MCF 10A (cell line): ENCODE data around the gene ZNF266. TPM values are rescaled to one million over a fixed set of nuclear protein-coding genes. Genes with fewer than 3 reads are reported as not detected.

Source experiments
- BruUV-seq: library from RNA; stranded (reverse); fragments of 400-500 nt; replicated peaks from 2 replicates; lab custom pipeline; 2021; lab: Mats Ljungman, UMichigan
- CTCF ChIA-PET: fragments of 300-600 bp; sonication (Branson Sonifier 250); formaldehyde crosslinking; extraction: SDS; loops from one replicate; lab custom pipeline; 2021; ENCODE audit warnings: antibody characterized with exemption, inconsistent platforms; lab: Yijun Ruan, JAX
- POLR2A ChIA-PET: fragments of 300-600, 350-650 bp; sonication (Branson Sonifier 250); formaldehyde crosslinking; extraction: SDS; loops from one replicate; lab custom pipeline; 2020; ENCODE audit warnings: antibody characterized with exemption, inconsistent platforms; lab: Yijun Ruan, JAX
- DNase-seq: peaks from one replicate; pipeline ENCODE4 v3.0.0-alpha.2; 2018; ENCODE audit not compliant: unreplicated experiment
- H3K27ac Mint-ChIP-seq: one replicate; pipeline ENCODE4 v1.8.0; 2022; ENCODE audit warnings: mild to moderate bottlenecking, low read depth, mixed read lengths; ENCODE audit not compliant: unreplicated experiment
- H3K27me3 Mint-ChIP-seq: one replicate; pipeline ENCODE4 v1.8.0; 2022; ENCODE audit warnings: mixed read lengths; ENCODE audit not compliant: insufficient read depth, unreplicated experiment
- H3K36me3 Mint-ChIP-seq: one replicate; pipeline ENCODE4 v1.8.0; 2022; ENCODE audit warnings: mild to moderate bottlenecking, moderate library complexity, mixed read lengths; ENCODE audit not compliant: insufficient read depth, unreplicated experiment
- H3K4me1 Mint-ChIP-seq: one replicate; pipeline ENCODE4 v1.8.0; 2022; ENCODE audit warnings: mixed read lengths; ENCODE audit not compliant: insufficient read depth, unreplicated experiment
- H3K4me3 Mint-ChIP-seq: one replicate; pipeline ENCODE4 v1.8.0; 2022; ENCODE audit warnings: mild to moderate bottlenecking, moderate library complexity, mixed read lengths; ENCODE audit not compliant: unreplicated experiment
- H3K9me3 Mint-ChIP-seq: one replicate; pipeline ENCODE4 v1.8.0; 2022; ENCODE audit warnings: mixed read lengths; ENCODE audit not compliant: unreplicated experiment
- CTCF ChIP-seq: fragments of 200-600 bp; IDR thresholded peaks from one replicate; pipeline ENCODE4 v1.8.0; 2022; ENCODE audit warnings: antibody characterized with exemption, mild to moderate bottlenecking; ENCODE audit not compliant: unreplicated experiment
- intact Hi-C: fragments of 100-400 bp; cut with micrococcal nuclease; formaldehyde crosslinking; loops from 2 replicates; pipeline ENCODE4 v1.14.1; 2022
- total RNA-seq: library from RNA; stranded (reverse); gene quantifications from 2 replicates; pipeline ENCODE4 v1.2.3, GENCODE V29; 2022

ZNF266 gene
- total RNA-seq, 1 experiment from 2014 or later = 17.0 TPM

DNA sequence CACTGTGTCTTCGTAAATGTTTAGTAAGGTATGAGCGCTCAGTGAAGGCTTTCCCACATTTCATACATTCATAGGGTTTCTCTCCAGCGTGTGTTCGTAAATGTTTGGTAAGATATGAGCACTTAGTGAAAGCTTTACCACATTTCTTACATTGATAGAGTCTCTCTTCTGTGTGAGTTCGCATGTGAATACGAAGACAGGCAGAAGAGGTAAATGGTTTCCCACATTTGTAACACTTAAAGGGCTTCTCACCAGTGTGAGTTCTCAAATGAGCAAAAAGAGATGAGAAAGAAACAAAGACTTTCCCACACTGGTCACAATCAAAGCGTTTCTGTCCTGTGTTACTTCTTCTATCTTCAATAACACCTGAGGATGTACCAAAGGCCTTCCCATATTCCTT, 31.8 kb upstream of the ZNF266 start:
- no TSS peak for BruUV-seq
- DNase-seq = no peak
- H3K4me3 Mint-ChIP-seq = no peak overlapping the region
- no peaks in the 10 kb centered on the region for H3K4me1 Mint-ChIP-seq
- H3K27me3 Mint-ChIP-seq = no peaks in the 10 kb centered on the region
- H3K27ac Mint-ChIP-seq = no peak overlapping the region
- no peak for TF ChIP-seq CTCF
- intact Hi-C loops = no loop called here
- no peaks in the 10 kb centered on the region for H3K36me3 Mint-ChIP-seq
- POLR2A ChIA-PET = no interaction called here
- peaks cover 40% of the 10 kb centered on the region for H3K9me3 Mint-ChIP-seq
- CTCF ChIA-PET = no interaction called here

DNA sequence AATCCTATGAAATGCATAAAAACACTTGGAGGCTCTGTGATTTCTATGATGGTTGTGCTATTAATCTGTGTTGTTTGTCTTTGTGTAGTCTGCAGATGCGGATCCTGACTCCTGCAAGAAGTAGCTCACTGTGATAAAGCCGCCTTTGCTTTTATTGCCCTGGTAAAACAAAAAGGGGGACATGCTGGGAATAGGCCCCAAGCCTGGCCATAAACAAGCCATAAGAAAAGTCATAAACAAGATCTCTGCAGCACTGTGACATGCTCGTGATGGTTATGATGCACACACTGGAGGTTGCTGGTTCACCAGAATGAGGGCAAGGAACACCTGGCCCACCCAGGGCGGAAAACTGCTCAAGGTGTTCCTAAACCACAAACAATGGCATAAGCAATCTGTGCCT, 26.6 kb upstream of the ZNF266 start:
- TF ChIP-seq CTCF = no peak
- intact Hi-C loops = no loop called here
- Mint-ChIP-seq H3K27ac (no peak overlapping the region), H3K4me3 (no peak overlapping the region), H3K27me3 (no peaks in the 10 kb centered on the region), H3K4me1 (no peaks in the 10 kb centered on the region), H3K9me3 (peaks cover 16% of the 10 kb centered on the region), H3K36me3 (no peaks in the 10 kb centered on the region)
- POLR2A ChIA-PET = no interaction called here
- CTCF ChIA-PET = no interaction called here
- BruUV-seq = no TSS peak
- no peak for DNase-seq

- CTCF ChIA-PET = interaction anchor here (0.7 to 2.6 kb wide), 7 partner anchors 9 to 800 kb away, joined by 3 to 11 read pairs (median 4); partner anchors contain the start of gene ZNF266
- Mint-ChIP-seq H3K9me3 (peaks cover 29% of the 10 kb centered on the region), H3K36me3 (no peaks in the 10 kb centered on the region), H3K27me3 (no peaks in the 10 kb centered on the region), H3K4me3 (peak overlapping the region; percentile 69), H3K4me1 (no peaks in the 10 kb centered on the region), H3K27ac (peak overlapping the region; percentile 84)
- intact Hi-C loops = loop anchor here (5.0 kb wide), 1 partner anchor 249 kb away; no protein-coding TSS in a partner anchor
- DNase-seq = no peak
- no peak for TF ChIP-seq CTCF
- no TSS peak for BruUV-seq
- POLR2A ChIA-PET = interaction anchor here (1.9 kb wide), 1 partner anchor 21 kb away, joined by 8 read pairs; the partner anchor contains the start of gene ZNF266
These were observed 20.8 kb upstream of the ZNF266 start for GRCh38 chr19:9456018-9456689.

GRCh38 chr19:9453953-9454352, 18.6 kb upstream of the ZNF266 start:
- no peak overlapping the region for H3K27ac Mint-ChIP-seq
- POLR2A ChIA-PET = no interaction called here
- intact Hi-C loops = no loop called here
- H3K4me3 Mint-ChIP-seq = no peak overlapping the region
- peaks cover 24% of the 10 kb centered on the region for H3K9me3 Mint-ChIP-seq
- TF ChIP-seq CTCF = no peak
- no peaks in the 10 kb centered on the region for H3K4me1 Mint-ChIP-seq
- H3K36me3 Mint-ChIP-seq = no peaks in the 10 kb centered on the region
- DNase-seq = no peak
- no TSS peak for BruUV-seq
- CTCF ChIA-PET = interaction anchor here (2.6 kb wide), 1 partner anchor 249 kb away, joined by 11 read pairs; no protein-coding TSS in a partner anchor
- no peaks in the 10 kb centered on the region for H3K27me3 Mint-ChIP-seq
